ENCODE measurements around the gene VIM.
"Not testable (repeated sequence)": the region's sequence is repeated elsewhere in the genome, so short reads cannot be mapped to it uniquely, and the experiment has no call there.

The VIM gene

GRCh38 chr10:17244700-17245365, 16.8 kb downstream of the VIM start:
- TF ChIP-seq, protein P1, sequence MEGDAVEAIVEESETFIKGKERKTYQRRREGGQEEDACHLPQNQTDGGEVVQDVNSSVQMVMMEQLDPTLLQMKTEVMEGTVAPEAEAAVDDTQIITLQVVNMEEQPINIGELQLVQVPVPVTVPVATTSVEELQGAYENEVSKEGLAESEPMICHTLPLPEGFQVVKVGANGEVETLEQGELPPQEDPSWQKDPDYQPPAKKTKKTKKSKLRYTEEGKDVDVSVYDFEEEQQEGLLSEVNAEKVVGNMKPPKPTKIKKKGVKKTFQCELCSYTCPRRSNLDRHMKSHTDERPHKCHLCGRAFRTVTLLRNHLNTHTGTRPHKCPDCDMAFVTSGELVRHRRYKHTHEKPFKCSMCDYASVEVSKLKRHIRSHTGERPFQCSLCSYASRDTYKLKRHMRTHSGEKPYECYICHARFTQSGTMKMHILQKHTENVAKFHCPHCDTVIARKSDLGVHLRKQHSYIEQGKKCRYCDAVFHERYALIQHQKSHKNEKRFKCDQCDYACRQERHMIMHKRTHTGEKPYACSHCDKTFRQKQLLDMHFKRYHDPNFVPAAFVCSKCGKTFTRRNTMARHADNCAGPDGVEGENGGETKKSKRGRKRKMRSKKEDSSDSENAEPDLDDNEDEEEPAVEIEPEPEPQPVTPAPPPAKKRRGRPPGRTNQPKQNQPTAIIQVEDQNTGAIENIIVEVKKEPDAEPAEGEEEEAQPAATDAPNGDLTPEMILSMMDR (IDR thresholded peaks at IDR 0.05; ENCODE audit: low read depth, low read length) = no peak
- DNase-seq (ENCODE audit: extremely low read depth, low read depth) = no peak

- TF ChIP-seq, protein P1 (IDR thresholded peaks at IDR 0.05; ENCODE audit: low read depth, low read length) = no peak
- DNase-seq (ENCODE audit: extremely low read depth, low read depth) = no peak
Measured at GRCh38 chr10:17247210-17247609, 19.2 kb downstream of the VIM start.

- DNase-seq (ENCODE audit: extremely low read depth, low read depth) = no peak
- TF ChIP-seq, protein P1 (IDR thresholded peaks at IDR 0.05; ENCODE audit: low read depth, low read length) = no peak
Measured at GRCh38 chr10:17248964-17249363, 20.9 kb downstream of the VIM start.

GRCh38 chr10:17249820-17250219, 21.8 kb downstream of the VIM start:
- TF ChIP-seq, protein P1 (IDR thresholded peaks at IDR 0.05; ENCODE audit: low read depth, low read length) = peak; percentile 46
- no peak for DNase-seq (ENCODE audit: extremely low read depth, low read depth)

DNA sequence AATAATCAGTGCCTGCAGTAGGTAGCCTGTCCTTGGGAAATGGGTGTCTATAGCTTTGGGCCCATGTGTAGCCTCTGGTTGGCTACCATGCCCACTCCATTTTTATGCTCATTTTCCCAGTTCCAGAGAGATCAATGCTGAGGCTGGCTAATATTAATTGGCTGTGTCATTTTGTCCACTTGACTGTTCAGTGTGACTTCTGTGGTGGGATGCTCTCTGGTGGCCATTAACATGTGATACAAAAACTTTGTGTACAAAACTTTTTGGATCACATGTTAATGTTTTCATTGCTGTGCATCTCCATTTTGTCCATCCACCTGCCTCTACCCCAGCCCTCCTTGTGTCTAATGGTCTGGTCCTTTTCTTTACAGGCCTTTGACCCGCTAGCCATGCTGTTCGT, 22.7 kb downstream of the VIM start:
- TF ChIP-seq, protein P1 (IDR thresholded peaks at IDR 0.05; ENCODE audit: low read depth, low read length) = no peak
- DNase-seq (ENCODE audit: extremely low read depth, low read depth) = no peak

- not testable (repeated sequence) for DNase-seq (ENCODE audit: extremely low read depth, low read depth)
Measured at GRCh38 chr10:17254543-17255050, 26.6 kb downstream of the VIM start.

- TF ChIP-seq, protein P1 (IDR thresholded peaks at IDR 0.05; ENCODE audit: low read depth, low read length) = no peak
- DNase-seq (ENCODE audit: extremely low read depth, low read depth) = no peak
Measured at GRCh38 chr10:17255512-17255911, 27.5 kb downstream of the VIM start.

GRCh38 chr10:17256051-17256450, 28.0 kb downstream of the VIM start:
- no peak for DNase-seq (ENCODE audit: extremely low read depth, low read depth)
- TF ChIP-seq, protein P1 (IDR thresholded peaks at IDR 0.05; ENCODE audit: low read depth, low read length) = no peak
